NK-92 (cell line): ENCODE measurements around the gene LRATD1.

Experiments used
- DNase-seq: peaks from one replicate; lab custom pipeline; 2025; ENCODE audit not compliant: unreplicated experiment; lab: John Stamatoyannopoulos, UW

The LRATD1 gene

GRCh38 chr2:14633461-14634181 lies 1.1 kb downstream of the LRATD1 start:
- no peak for DNase-seq

- no peak for DNase-seq
Measured at GRCh38 chr2:14634182-14634488, 1.6 kb downstream of the LRATD1 start.

- DNase-seq = no peak
Measured at GRCh38 chr2:14634489-14635390, 2.2 kb downstream of the LRATD1 start.

GRCh38 chr2:14635391-14635871 lies 2.9 kb downstream of the LRATD1 start:
- DNase-seq = no peak

GRCh38 chr2:14638488-14638887 lies 6.0 kb downstream of the LRATD1 start:
- DNase-seq = no peak

- no peak for DNase-seq
Measured at GRCh38 chr2:14641116-14641515, 8.6 kb downstream of the LRATD1 start.

GRCh38 chr2:14642499-14642898 lies 10.0 kb downstream of the LRATD1 start:
- no peak for DNase-seq

- DNase-seq = no peak
Measured at GRCh38 chr2:14647714-14648113, 15.2 kb downstream of the LRATD1 start.

- no peak for DNase-seq
Measured at GRCh38 chr2:14650066-14650465, 17.5 kb downstream of the LRATD1 start.

- DNase-seq = no peak
Measured at GRCh38 chr2:14654835-14655282, 22.3 kb downstream of the LRATD1 start.

GRCh38 chr2:14656146-14656545 lies 23.6 kb downstream of the LRATD1 start:
- no peak for DNase-seq

- no peak for DNase-seq
Measured at GRCh38 chr2:14661163-14661562, 28.6 kb downstream of the LRATD1 start.

GRCh38 chr2:14673351-14673875 lies 40.9 kb downstream of the LRATD1 start:
- DNase-seq = no peak

- DNase-seq = no peak
Measured at GRCh38 chr2:14675489-14675888, 43.0 kb downstream of the LRATD1 start.

- DNase-seq = no peak
Measured at GRCh38 chr2:14676371-14676770, 43.9 kb downstream of the LRATD1 start.

- no peak for DNase-seq
Measured at GRCh38 chr2:14677039-14677438, 44.5 kb downstream of the LRATD1 start.

- no peak for DNase-seq
Measured at GRCh38 chr2:14678761-14679160, 46.2 kb downstream of the LRATD1 start.

- DNase-seq = no peak
Measured at GRCh38 chr2:14681608-14682007, 49.1 kb downstream of the LRATD1 start.
